Measurements from ENCODE around the gene STIM2. TPM values are rescaled to one million over a fixed set of nuclear protein-coding genes. Genes with fewer than 3 reads are reported as not detected.

Gene STIM2
- total and polyA plus RNA-seq, 10 of the 15 experiments (the other 5 are each of a cell fraction or from before 2014, with no cell fraction given), result 4.7 to 41.5 (median 16.9) TPM

DNA sequence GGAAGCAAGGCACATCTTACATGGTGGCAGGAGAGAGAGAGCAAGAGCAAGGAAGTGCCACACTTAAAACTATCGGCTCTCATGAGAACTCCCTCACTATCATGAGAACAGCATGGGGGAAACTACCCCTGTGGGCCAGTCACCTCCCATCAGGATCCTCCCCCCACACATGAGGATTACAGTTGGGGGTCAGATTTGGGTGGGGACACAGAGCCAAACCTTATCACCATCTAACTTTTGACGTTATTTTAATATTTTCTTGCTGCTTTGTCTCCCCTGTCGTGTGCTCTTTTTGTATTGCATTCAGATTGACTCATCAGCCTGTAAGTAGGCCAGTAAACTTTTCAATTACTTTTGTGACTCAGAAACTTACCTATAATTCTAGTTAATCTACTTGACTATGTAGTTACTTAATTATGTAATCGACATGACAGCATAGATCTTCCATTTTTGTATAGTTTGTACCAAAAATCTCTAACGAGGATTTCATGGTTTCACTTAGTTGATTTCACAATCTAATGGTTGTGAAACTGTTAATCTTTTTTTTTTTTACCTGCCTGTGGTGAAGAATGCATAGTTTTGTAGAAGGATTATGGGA is 18.3 kb downstream of the STIM2 start:
- no peak overlapping the region for H2AFZ ChIP-seq (ENCODE audit: control insufficient read depth, low read depth, low read length)
- intact Hi-C loops (cut with micrococcal nuclease; ENCODE audit: unreplicated experiment) (no loop called here), in situ Hi-C loops (cut with MboI) (no loop called here)
- no peaks in the 10 kb centered on the region for H4K20me1 ChIP-seq (ENCODE audit: control insufficient read depth, insufficient read depth)
- peaks cover 10% of the 10 kb centered on the region for H3K4me1 ChIP-seq (ENCODE audit: control insufficient read depth, insufficient read depth, low read length)
- DNase-seq (ENCODE audit: low read depth, low spot score), result no peak
- CTCF ChIA-PET, result no interaction called here
- no peak overlapping the region for H3K4me2 ChIP-seq (ENCODE audit: control insufficient read depth, insufficient read depth)
- peak; percentile 37 for ATAC-seq
- H3K79me2 ChIP-seq (ENCODE audit: control insufficient read depth, insufficient read depth, low read length), result peaks cover 21% of the 10 kb centered on the region
- H3K27me3 ChIP-seq (replicated peaks in 1 of 2; ENCODE audit: control insufficient read depth in 2 of 2, insufficient read depth in 2 of 2, low read length in 1 of 2), result no peaks in the 10 kb centered on the region
- H3K27ac ChIP-seq (ENCODE audit: control insufficient read depth, insufficient read depth), result no peak overlapping the region
- no peak overlapping the region for H3K4me3 ChIP-seq
- RAD21 ChIA-PET (ENCODE audit: unreplicated experiment), result interaction anchor here (1.0 to 1.4 kb wide), 2 partner anchors 12 to 17 kb away, joined by 5 read pairs; no protein-coding TSS in a partner anchor
- no peak for TF ChIP-seq RFX5 (IDR thresholded peaks at IDR 0.05; ENCODE audit: low read depth, low read length)
- no peak for TF ChIP-seq FOXK2 (IDR thresholded peaks at IDR 0.05)
- TF ChIP-seq KAT2A (conservative IDR thresholded peaks at IDR 0.05; ENCODE audit: control insufficient read depth, low read depth, low read length), result no peak
- TF ChIP-seq NR2C1 (IDR thresholded peaks at IDR 0.05), result no peak
- TF ChIP-seq NFXL1 (IDR thresholded peaks at IDR 0.05; ENCODE audit: borderline replicate concordance), result no peak
- TF ChIP-seq CREB1 (IDR thresholded peaks at IDR 0.05; ENCODE audit: low read depth), result no peak
- no peak for TF ChIP-seq CHD4 (IDR thresholded peaks at IDR 0.05)
- TF ChIP-seq, protein P1, sequence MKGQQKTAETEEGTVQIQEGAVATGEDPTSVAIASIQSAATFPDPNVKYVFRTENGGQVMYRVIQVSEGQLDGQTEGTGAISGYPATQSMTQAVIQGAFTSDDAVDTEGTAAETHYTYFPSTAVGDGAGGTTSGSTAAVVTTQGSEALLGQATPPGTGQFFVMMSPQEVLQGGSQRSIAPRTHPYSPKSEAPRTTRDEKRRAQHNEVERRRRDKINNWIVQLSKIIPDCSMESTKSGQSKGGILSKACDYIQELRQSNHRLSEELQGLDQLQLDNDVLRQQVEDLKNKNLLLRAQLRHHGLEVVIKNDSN (IDR thresholded peaks at IDR 0.05; ENCODE audit: borderline replicate concordance, extremely low read length, insufficient read depth, low read depth, low read length), result no peak
- TF ChIP-seq MEF2B (IDR thresholded peaks at IDR 0.05; ENCODE audit: partially characterized antibody, poor library complexity, severe bottlenecking), result no peak
- TF ChIP-seq BACH1 (IDR thresholded peaks at IDR 0.05; ENCODE audit: borderline replicate concordance), result no peak
- no peak for TF ChIP-seq EED (IDR thresholded peaks at IDR 0.05; ENCODE audit: low read depth)
- TF ChIP-seq MTA2 (IDR thresholded peaks at IDR 0.05; ENCODE audit: low read depth), result no peak
- H3K9me3 ChIP-seq (replicated peaks; ENCODE audit: control insufficient read depth, insufficient read depth, low read length), result peaks cover 9% of the 10 kb centered on the region; the same call in 2 of the 3 replicates
- H3K9ac ChIP-seq (ENCODE audit: control insufficient read depth, insufficient read depth, low read length), result no peak overlapping the region
- WGBS (ENCODE audit: insufficient coverage, insufficient replicate concordance, low lambda C conversion rate, missing lambda C conversion rate), result 48% methylated on average over 5 of the region's 5 CpGs
- BruUV-seq (replicated peaks), result no TSS peak
- SMC1A ChIA-PET (ENCODE audit: uncharacterized antibody, unreplicated experiment), result interaction anchor here (0.7 to 1.2 kb wide), 3 partner anchors 10 to 118 kb away, joined by 3 to 4 read pairs (median 4); no protein-coding TSS in a partner anchor
- H3K36me3 ChIP-seq (ENCODE audit: control insufficient read depth in 2 of 2, insufficient read depth in 2 of 2, low read length in 1 of 2), result no peaks in the 10 kb centered on the region
- POLR2A ChIA-PET, result no interaction called here
- FAIRE-seq, result no peak

Measured in GM12878 (cell line).